22Rv1 (cell line): Measurements from ENCODE around the gene XG.

ENCODE experiments used
- CTCF ChIP-seq: fragments of 450-650 bp; IDR thresholded peaks from 2 replicates; pipeline ENCODE4 v1.5.1; 2017; ENCODE audit warnings: mild to moderate bottlenecking
- ZFX ChIP-seq: fragments of 450-650 bp; IDR thresholded peaks from 2 replicates; pipeline ENCODE4 v1.6.1; 2017; ENCODE audit warnings: antibody characterized with exemption, borderline replicate concordance

DNA sequence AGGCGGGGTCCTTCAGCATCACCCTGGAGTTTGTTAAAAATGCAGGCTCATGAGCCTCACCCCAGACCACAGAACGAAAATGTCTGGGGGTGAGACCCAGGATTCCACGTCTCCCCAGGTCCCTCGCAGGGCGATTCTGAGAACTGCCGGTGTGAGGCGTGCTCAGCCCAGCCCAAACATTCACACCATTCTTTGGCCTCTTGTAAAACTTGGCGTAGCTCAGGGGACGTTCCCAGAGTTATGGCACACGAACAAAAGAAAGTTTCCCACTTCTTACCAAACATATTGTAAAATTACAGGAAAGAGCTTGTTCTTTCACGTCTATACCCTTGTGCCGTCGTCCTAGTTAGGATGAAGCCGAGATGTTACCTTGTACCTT lies 47.9 kb upstream of the XG start:
- TF ChIP-seq CTCF (no peak), ZFX (no peak)
